Fibroblast of skin of right quadriceps (primary cell): ENCODE results near the gene MYO1B.

ENCODE experiments used
- DNase-seq: peaks from one replicate; pipeline ENCODE4 v3.0.0-alpha.2; 2013

MYO1B gene

DNA sequence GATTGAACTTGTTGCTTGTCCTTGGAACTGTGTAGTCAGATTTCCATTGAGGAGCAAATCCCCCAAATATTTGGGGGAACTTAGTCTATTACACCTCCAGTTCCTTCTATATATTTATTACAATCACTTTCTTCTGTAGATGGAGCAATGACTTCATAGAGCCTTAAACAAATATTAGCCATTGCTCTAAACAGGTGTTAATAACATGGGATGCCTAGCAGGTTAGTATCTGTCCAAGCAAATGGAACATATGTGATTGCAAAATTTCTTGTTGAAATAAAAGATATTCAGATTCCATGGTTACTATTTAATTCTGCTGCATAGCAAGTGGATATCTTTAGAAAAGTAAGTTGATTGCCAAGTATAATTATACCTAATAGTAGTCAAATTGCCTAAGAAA lies 225.1 kb downstream of the MYO1B start:
- DNase-seq, result no peak

DNA sequence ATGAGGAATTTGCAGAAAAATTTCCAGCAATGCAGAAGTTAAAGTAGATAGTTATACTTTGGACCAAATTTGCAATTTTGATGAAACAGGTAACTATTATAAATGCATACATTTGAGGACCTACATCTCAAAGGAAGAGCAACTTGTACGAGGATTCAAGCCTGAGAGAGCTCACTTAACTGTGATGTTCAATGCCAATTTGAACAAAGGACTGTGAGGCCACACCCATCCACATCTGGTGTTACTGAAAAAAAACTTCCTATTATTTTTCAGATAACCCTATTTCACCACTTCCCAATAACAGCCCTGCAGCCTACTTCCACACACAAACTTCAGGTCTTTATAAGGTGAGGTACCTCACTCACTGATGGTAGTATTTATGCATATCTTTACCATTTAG lies 229.3 kb downstream of the MYO1B start:
- no peak for DNase-seq
